H1 (cell line): ENCODE measurements around the gene RBM4B. TPM values are rescaled to one million over a fixed set of nuclear protein-coding genes. Genes with fewer than 3 reads are reported as not detected.

Experiments used
- BRCA1 ChIP-seq: IDR thresholded peaks from 2 replicates; pipeline ENCODE4 v1.6.1; 2012; ENCODE audit warnings: low read depth, low read length, improper control_type of control experiment
- CHD1 ChIP-seq: IDR thresholded peaks from 2 replicates; pipeline ENCODE4 v1.6.1; 2012; ENCODE audit warnings: low read depth, low read length, improper control_type of control experiment
- CTBP2 ChIP-seq: IDR thresholded peaks from 2 replicates; pipeline ENCODE4 v1.7.0; 2011; ENCODE audit warnings: borderline replicate concordance, mild to moderate bottlenecking, moderate library complexity, mixed read lengths, low read length; ENCODE audit not compliant: insufficient read depth, insufficient read length
- FOSL1 ChIP-seq: IDR thresholded peaks from 2 replicates; pipeline ENCODE4 v1.6.1; 2011; ENCODE audit warnings: mild to moderate bottlenecking, low read depth, low read length, moderate library complexity; ENCODE audit not compliant: insufficient read depth
- GTF2F1 ChIP-seq: IDR thresholded peaks from 2 replicates; pipeline ENCODE4 v1.6.1; 2012; ENCODE audit warnings: low read depth, low read length, improper control_type of control experiment, borderline replicate concordance
- HDAC2 ChIP-seq, 2 experiments: fragments of 300-600 bp in 1 of 2; sonication (generic) in 1 of 2; IDR thresholded peaks; 2 replicates each; pipeline ENCODE4 v1.6.1; 2011 to 2012; ENCODE audit warnings: low read depth in 2 of 2, low read length in 2 of 2, mild to moderate bottlenecking in 2 of 2, moderate library complexity in 2 of 2, borderline replicate concordance in 1 of 2, inconsistent platforms in 1 of 2
- KDM5A ChIP-seq: fragments of 200-600 bp; IDR thresholded peaks from 2 replicates; pipeline ENCODE4 v1.7.1; 2012; ENCODE audit warnings: mild to moderate bottlenecking, low read length, inconsistent platforms, mixed read lengths
- MAX ChIP-seq: IDR thresholded peaks from 2 replicates; pipeline ENCODE4 v1.6.1; 2012; ENCODE audit warnings: inconsistent platforms
- PHF8 ChIP-seq: fragments of 200-600 bp; sonication (generic); conservative IDR thresholded peaks from 2 replicates; pipeline ENCODE4 v1.7.1; 2012; ENCODE audit warnings: low read depth, mild to moderate bottlenecking, inconsistent platforms, low read length, moderate library complexity
- RNF2 ChIP-seq: fragments of 200-900, 300-1000 bp; sonication (generic); IDR thresholded peaks from 2 replicates; pipeline ENCODE4 v1.7.1; 2016; ENCODE audit warnings: borderline replicate concordance, low read depth, mild to moderate bottlenecking, antibody characterized with exemption, low read length; ENCODE audit not compliant: poor library complexity, severe bottlenecking; ENCODE audit errors: missing control alignments
- RXRA ChIP-seq: IDR thresholded peaks from 2 replicates; pipeline ENCODE4 v1.6.1; 2011; ENCODE audit warnings: low read depth, mild to moderate bottlenecking, low read length, moderate library complexity; ENCODE audit not compliant: insufficient read depth
- SP4 ChIP-seq: IDR thresholded peaks from 2 replicates; pipeline ENCODE4 v1.6.1; 2012; ENCODE audit warnings: low read length, inconsistent platforms
- TAF7 ChIP-seq: optimal IDR thresholded peaks from 2 replicates; pipeline ENCODE3; 2011; ENCODE audit warnings: low read depth, mild to moderate bottlenecking, inconsistent platforms, low read length, moderate library complexity, borderline replicate concordance
- TBP ChIP-seq: IDR thresholded peaks from 2 replicates; pipeline ENCODE4 v1.6.1; 2011; ENCODE audit warnings: low read depth, low read length, improper control_type of control experiment
- YY1 ChIP-seq: IDR thresholded peaks from 2 replicates; pipeline ENCODE4 v1.6.1; 2011; ENCODE audit warnings: low read depth, mild to moderate bottlenecking, low read length
- ZNF274 ChIP-seq: IDR thresholded peaks from 2 replicates; pipeline ENCODE4 v1.7.0; 2012; ENCODE audit warnings: low read length, borderline replicate concordance; ENCODE audit errors: extremely low read depth
- polyA plus RNA-seq, 7 experiments: library from polyadenylated mRNA; depleted of rRNA in 3 of 7; stranded (reverse) in 5 of 7; unstranded in 2 of 7; fragments of >200 nt in 5 of 7; fragments of 200-250 nt in 2 of 7; gene quantifications; 1 replicate in 5 of 7; 2 replicates in 1 of 7; 4 replicates in 1 of 7; pipeline versions ENCODE4 v1.2.1 to v1.2.3, GENCODE V29; 2011 to 2013; ENCODE audit warnings: missing spikeins in 2 of 7, mixed read lengths in 2 of 7
- total RNA-seq: library from RNA; stranded (reverse); fragmentation: NEBNext Ultra II Directional; extraction: Animal tissue kit (Norgen Biotek cat#: 25700); gene quantifications from 2 replicates; pipeline ENCODE4 v1.2.1, GENCODE V29; 2021

RBM4B gene
- total and polyA plus RNA-seq, 2 of the 8 experiments (the other 6 are each of a cell fraction or from before 2014, with no cell fraction given), result 27.5 to 30.5 TPM

- TF ChIP-seq RNF2 (no peak), MAX (peak; percentile 61), HDAC2 (IDR thresholded peaks at IDR 0.05; ENCODE audit: borderline replicate concordance in 1 of 2, low read depth in 2 of 2, low read length in 2 of 2) (peak; percentile 94 to 95; a peak in 3 of 4 replicates), SP4 (peak; percentile 75; the same call in 1 of the 2 replicates), PHF8 (peak; percentile 90), ZNF274 (no peak), BRCA1 (peak; percentile 50; the same call in 1 of the 2 replicates), CTBP2 (no peak), GTF2F1 (no peak), TAF7 (peak; percentile 80), RXRA (no peak), TBP (peak; percentile 89), CHD1 (no peak), FOSL1 (no peak), YY1 (peak; percentile 92; the same call in 1 of the 2 replicates), KDM5A (no peak)
Observed at GRCh38 chr11:66677599-66678375, at the start of gene RBM4B (continued).
